GM19099 (cell line): Measurements from ENCODE around the gene DOCK9.

Experiments used
- POLR2A ChIP-seq: IDR thresholded peaks from 3 replicates; pipeline ENCODE4 v1.6.1; 2011; ENCODE audit warnings: low read depth; ENCODE audit not compliant: insufficient read length; ENCODE audit errors: extremely low read depth

DOCK9 gene

DNA sequence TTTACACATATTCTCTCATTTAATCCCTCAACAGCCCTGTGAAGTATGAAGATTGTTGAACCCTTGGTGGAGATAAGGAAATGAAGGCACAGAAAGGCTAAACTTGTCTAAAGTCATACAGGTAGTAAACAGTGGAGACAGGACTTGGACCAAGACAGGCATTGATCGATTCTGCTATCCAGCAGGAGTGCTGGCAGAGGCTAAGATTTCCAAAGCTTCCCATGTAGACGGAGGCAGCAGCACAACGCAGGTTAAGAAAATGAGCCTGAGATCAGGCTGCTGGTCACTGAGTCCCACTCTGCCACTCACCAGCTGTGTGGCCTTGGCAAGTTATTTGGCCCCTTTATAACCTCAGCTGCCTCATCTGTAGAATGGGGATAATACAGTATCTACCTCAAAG lies 140.0 kb downstream of the DOCK9 start:
- TF ChIP-seq POLR2A = no peak

DNA sequence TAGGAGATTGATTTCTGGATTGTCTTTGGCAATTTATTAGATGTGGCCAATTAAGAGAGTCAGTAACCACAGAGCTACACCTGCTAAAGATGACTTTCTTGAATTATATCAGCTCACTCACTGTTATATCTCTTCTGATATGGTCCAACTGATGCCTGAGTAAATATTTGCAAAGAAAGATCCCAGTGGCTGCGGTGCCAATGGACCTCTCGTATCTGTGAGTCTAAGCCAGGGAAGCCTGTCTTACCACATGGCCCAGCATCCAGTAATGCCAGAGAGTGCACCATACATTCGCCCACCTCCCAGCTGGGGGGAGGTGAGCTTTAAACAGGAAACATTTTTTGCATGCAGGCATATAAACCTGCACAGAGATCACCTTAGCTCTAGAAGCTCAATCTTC lies 142.7 kb downstream of the DOCK9 start:
- TF ChIP-seq POLR2A = no peak

DNA sequence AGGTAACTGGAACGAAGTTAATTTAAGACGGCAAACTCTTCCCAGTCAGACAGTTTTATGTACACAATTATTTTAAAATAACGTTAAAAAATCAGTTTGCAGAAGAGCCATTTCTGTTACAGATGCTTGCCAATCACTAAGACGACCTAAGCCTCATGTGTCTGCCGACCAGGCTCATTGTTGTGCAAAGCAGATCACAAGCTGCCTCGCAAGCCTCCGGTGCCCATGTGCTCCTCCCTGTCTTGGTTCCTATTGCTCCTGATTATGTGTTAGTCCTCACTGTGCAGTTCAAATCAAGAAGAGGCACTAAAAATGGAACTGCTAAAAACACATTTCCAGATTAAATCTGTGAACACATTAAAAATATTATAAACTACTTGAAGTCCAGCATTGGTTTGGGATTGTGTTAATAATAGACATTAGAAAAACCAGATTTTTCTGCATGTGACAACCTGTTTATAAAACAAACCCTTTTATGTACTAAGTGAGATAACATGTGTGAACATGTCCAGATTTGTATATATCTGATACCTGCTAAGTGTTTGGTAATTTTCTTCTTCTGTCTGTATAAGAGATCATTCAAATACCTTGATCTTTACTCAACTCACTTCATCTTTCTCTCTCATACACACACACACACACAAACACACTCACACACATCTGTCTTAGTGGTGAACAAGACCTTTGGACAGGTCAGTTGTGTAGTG lies 143.5 kb downstream of the DOCK9 start:
- TF ChIP-seq POLR2A = no peak

DNA sequence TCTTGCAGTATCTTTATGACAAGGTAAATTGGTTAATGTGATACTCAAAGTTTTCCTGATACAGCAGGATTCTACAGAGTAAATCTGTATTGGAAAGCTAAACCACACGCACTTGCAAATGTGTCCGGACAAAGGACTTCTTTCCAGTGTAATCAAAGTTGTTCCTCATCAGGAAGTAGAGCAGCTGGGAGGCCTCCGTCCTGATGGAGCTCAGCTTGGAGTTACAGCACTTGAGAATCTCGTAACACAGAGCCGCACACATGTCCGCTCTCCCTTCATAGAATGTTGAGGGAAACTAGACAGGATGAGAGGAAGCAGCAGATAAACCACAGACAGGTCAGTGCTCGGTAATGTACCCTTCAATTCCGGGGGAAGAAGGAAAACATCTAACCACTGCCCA lies 146.6 kb downstream of the DOCK9 start:
- no peak for TF ChIP-seq POLR2A

- no peak for TF ChIP-seq POLR2A
Observed at GRCh38 chr13:98829541-98829940, 148.3 kb downstream of the DOCK9 start.

GRCh38 chr13:98828614-98829013 lies 149.2 kb downstream of the DOCK9 start:
- TF ChIP-seq POLR2A = no peak

GRCh38 chr13:98827449-98827848 lies 150.4 kb downstream of the DOCK9 start:
- TF ChIP-seq POLR2A = no peak

DNA sequence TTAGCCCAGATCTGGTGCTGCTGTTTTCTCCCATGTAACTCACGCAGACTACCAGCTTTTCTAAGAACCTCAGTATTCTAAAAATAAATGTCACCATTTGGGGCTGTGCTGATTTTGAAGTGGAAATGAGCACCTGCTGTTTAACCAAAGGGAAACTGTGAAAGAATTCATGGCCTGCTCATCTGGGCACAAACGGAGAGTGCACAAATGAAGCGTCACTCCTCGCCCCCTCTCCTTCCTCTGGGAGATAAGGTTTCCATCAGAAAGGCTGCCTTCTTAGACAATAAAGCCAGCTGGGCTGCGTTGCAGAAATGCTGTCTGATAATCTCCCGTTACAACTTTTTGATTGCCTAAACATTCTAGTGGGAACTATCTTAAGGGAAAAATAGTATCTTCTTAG lies 151.7 kb downstream of the DOCK9 start:
- no peak for TF ChIP-seq POLR2A

DNA sequence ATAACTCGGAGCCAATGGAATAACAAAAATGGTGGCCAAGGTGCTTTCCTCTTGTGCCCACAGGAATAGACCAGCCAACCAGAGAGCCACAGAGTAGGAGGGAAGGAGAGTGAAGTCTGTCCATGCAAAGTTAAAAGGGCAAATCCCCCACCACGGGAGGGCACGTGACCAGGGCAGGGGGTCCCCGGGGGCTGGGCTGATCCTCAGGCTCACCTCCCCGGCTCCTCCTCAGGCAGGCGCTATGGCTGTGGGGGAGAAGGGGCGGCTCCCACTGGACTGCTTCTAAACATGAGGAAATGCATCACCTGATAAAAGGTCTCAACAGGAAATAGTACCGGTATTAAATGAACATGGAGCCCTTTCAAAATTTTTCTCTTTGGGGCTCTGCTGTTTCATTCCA lies 152.2 kb downstream of the DOCK9 start:
- TF ChIP-seq POLR2A = no peak

- no peak for TF ChIP-seq POLR2A
Observed at GRCh38 chr13:98824376-98825160, 153.3 kb downstream of the DOCK9 start.

DNA sequence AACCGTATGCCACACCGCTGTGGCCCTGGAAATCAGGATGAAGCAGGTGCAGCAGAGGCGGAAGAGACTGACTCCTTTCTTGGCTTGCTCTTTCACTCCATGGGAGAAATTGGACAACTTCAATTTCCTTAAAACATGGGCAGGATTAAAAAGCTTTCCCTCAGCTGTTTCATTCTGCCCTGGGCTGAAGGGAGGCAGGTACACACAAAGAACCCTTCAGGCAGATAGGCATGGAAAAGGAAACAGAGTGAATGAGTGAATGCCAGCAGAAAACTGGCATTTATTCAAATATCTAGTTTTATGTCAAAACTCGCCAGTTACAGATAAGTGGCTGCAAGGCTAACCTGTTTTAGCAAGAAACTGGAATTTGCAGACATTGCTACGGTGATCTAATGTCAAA lies 154.4 kb downstream of the DOCK9 start:
- no peak for TF ChIP-seq POLR2A

GRCh38 chr13:98822225-98822606 lies 155.6 kb downstream of the DOCK9 start:
- no peak for TF ChIP-seq POLR2A

- no peak for TF ChIP-seq POLR2A
Observed at GRCh38 chr13:98821372-98822224, 156.3 kb downstream of the DOCK9 start.

- no peak for TF ChIP-seq POLR2A
Observed at GRCh38 chr13:98820744-98821371, 157.0 kb downstream of the DOCK9 start.

DNA sequence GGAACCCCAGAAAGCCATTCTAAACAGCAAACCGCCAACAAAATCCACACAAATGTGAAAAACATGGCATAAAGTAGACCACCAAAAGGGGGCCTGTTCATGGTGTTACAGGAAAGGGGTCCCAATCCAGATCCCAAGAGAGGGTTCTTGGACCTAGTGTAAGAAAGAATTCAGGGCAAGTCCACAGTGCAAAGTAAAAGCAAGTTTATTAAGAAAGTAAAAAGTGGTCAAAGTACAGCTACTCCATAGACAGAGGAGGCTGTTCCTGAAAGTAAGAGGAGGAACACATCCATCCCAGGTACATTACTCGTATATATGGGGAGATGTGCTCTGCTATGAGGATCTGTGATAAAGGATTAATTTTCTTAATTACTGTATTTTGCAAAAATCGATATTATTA lies 157.6 kb downstream of the DOCK9 start:
- no peak for TF ChIP-seq POLR2A
